ENCODE data around the gene TCEANC2.
"Not testable (repeated sequence)": the region's sequence is repeated elsewhere in the genome, so short reads cannot be mapped to it uniquely, and the experiment has no call there.

TCEANC2 gene

DNA sequence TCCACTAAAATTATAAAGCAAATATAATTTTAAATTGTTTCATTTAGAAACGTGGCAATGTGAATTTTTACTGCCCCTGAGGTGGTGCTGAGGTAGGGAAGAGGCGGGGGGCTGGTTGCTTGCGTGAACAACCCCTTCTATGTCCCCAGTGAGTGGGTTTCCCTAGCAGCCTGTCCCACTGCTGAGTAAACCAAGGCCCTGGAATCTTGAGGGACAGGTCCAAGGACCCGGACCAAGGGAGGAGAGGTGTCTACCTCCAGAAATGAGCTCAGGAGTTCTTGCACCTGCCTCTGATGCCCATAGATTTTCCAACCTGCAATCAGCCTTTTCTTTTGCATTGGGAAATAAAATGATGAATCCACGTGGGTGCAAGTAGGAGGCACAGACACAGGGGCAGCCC is 34.8 kb upstream of the TCEANC2 start:
- Histone ChIP-seq H3K9ac (ENCODE audit: low read length) (no peak overlapping the region), H3K27ac (ENCODE audit: low read depth, low read length, poor library complexity, severe bottlenecking) (no peak overlapping the region), H3K4me1 (ENCODE audit: insufficient read depth, low read length, severe bottlenecking) (no peaks in the 10 kb centered on the region), H3K79me2 (ENCODE audit: insufficient read depth, low read length) (no peaks in the 10 kb centered on the region), H4K20me1 (ENCODE audit: insufficient read depth, low read length) (no peaks in the 10 kb centered on the region), H3K9me2 (ENCODE audit: low read depth, low read length) (no peaks in the 10 kb centered on the region), H3K9me3 (ENCODE audit: low read length) (no peaks in the 10 kb centered on the region), H3K4me2 (ENCODE audit: low read length) (no peak overlapping the region), H3K36me3 (ENCODE audit: insufficient read depth, low read length) (no peaks in the 10 kb centered on the region), H3K4me3 (ENCODE audit: low read depth, low read length, poor library complexity, severe bottlenecking) (no peak overlapping the region), H3K27me3 (ENCODE audit: insufficient read depth, low read length) (no peaks in the 10 kb centered on the region), H3F3A (ENCODE audit: insufficient read depth, low read length) (no peaks in the 10 kb centered on the region), H2AFZ (ENCODE audit: low read length) (no peak overlapping the region)
- no peak for TF ChIP-seq EZH2 (IDR thresholded peaks at IDR 0.05; ENCODE audit: borderline replicate concordance, low read length)
- TF ChIP-seq, protein P1, sequence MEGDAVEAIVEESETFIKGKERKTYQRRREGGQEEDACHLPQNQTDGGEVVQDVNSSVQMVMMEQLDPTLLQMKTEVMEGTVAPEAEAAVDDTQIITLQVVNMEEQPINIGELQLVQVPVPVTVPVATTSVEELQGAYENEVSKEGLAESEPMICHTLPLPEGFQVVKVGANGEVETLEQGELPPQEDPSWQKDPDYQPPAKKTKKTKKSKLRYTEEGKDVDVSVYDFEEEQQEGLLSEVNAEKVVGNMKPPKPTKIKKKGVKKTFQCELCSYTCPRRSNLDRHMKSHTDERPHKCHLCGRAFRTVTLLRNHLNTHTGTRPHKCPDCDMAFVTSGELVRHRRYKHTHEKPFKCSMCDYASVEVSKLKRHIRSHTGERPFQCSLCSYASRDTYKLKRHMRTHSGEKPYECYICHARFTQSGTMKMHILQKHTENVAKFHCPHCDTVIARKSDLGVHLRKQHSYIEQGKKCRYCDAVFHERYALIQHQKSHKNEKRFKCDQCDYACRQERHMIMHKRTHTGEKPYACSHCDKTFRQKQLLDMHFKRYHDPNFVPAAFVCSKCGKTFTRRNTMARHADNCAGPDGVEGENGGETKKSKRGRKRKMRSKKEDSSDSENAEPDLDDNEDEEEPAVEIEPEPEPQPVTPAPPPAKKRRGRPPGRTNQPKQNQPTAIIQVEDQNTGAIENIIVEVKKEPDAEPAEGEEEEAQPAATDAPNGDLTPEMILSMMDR (IDR thresholded peaks at IDR 0.05; ENCODE audit: low read length): no peak

DNA sequence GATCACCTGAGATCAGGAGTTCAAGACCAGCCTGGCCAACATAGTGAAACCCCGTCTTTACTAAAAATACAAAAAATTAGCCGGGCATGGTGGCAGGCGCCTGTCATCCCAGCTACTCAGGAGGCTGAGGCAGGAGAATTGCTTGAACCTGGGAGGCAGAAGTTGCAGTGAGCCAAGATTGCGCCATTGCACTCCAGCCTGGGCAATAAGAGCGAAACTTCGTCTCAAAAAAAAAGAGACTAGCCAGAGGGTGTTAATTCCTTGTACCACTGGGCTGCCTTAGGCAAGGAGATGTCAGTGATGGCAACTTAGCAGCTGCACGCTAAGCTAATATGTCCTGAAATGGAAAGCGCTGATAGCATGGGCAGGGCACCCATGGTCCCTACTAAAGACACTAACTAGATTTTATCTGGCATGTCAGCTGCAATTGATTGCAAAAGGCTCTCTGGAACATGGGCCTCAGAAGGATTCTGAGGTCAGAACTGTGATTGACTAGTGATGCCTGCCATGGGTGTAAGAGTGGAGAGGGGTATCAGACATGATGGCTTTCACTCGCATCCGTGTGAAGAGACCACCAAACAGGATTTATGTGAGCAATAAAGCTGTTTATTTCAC is 33.7 kb upstream of the TCEANC2 start:
- H2AFZ ChIP-seq (ENCODE audit: low read length); H3K27ac ChIP-seq (ENCODE audit: low read depth, low read length, poor library complexity, severe bottlenecking); H3K9me3 ChIP-seq (ENCODE audit: low read length); H3K27me3 ChIP-seq (ENCODE audit: insufficient read depth, low read length); H3K4me3 ChIP-seq (ENCODE audit: low read depth, low read length, poor library complexity, severe bottlenecking); H4K20me1 ChIP-seq (ENCODE audit: insufficient read depth, low read length); H3K79me2 ChIP-seq (ENCODE audit: insufficient read depth, low read length); H3K9ac ChIP-seq (ENCODE audit: low read length); H3K4me1 ChIP-seq (ENCODE audit: insufficient read depth, low read length, severe bottlenecking); H3K36me3 ChIP-seq (ENCODE audit: insufficient read depth, low read length); H3K4me2 ChIP-seq (ENCODE audit: low read length); H3K9me2 ChIP-seq (ENCODE audit: low read depth, low read length); H3F3A ChIP-seq (ENCODE audit: insufficient read depth, low read length): not testable (repeated sequence)

DNA sequence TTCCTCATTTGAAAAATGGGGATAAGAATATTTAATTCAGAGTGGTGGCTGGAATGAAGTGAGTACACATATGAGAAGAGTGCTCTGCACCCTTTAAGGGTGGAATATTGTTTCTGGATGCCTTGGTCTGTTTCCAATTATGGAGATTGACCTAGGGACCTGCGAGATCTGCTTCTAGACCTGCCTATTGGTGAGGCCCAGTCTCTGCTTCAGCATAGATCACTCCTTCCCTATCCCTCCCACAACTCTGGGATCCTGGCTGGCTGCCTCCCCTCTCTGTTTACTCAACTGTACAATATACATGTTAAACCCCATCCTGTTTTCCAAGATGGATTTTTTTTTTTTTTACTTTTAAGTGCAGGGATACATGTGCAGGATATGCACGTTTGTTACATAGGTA is 29.1 kb upstream of the TCEANC2 start:
- Histone ChIP-seq H3F3A (ENCODE audit: insufficient read depth, low read length) (no peaks in the 10 kb centered on the region), H3K4me2 (ENCODE audit: low read length) (no peak overlapping the region), H3K79me2 (ENCODE audit: insufficient read depth, low read length) (no peaks in the 10 kb centered on the region), H3K9me2 (ENCODE audit: low read depth, low read length) (no peaks in the 10 kb centered on the region), H4K20me1 (ENCODE audit: insufficient read depth, low read length) (no peaks in the 10 kb centered on the region), H3K36me3 (ENCODE audit: insufficient read depth, low read length) (peaks cover 1% of the 10 kb centered on the region; the same call in 1 of the 2 replicates), H3K4me1 (ENCODE audit: insufficient read depth, low read length, severe bottlenecking) (no peaks in the 10 kb centered on the region), H3K4me3 (ENCODE audit: low read depth, low read length, poor library complexity, severe bottlenecking) (no peak overlapping the region), H3K9ac (ENCODE audit: low read length) (no peak overlapping the region), H2AFZ (ENCODE audit: low read length) (no peak overlapping the region), H3K27me3 (ENCODE audit: insufficient read depth, low read length) (no peaks in the 10 kb centered on the region), H3K9me3 (ENCODE audit: low read length) (no peaks in the 10 kb centered on the region), H3K27ac (ENCODE audit: low read depth, low read length, poor library complexity, severe bottlenecking) (no peak overlapping the region)
- TF ChIP-seq EZH2 (IDR thresholded peaks at IDR 0.05; ENCODE audit: borderline replicate concordance, low read length): no peak
- TF ChIP-seq, protein P1 (IDR thresholded peaks at IDR 0.05; ENCODE audit: low read length): no peak

DNA sequence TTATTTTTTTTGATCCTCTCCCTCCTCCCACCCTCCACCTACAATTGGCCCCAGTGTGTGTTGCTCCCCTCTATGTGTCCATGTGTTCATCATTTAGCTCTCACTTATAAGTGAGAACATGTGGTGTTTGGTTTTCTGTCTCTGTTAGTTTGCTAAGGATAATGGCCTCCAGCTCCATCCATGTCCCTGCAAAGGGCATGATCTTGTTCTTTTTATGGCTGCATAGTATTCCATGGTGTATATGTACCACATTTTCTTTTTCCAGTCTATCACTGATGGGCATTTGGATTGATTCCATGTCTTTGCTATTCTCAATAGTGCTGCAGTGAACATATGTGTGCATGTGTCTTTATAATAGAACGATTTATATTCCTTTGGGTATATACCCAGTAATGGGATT is 28.6 kb upstream of the TCEANC2 start:
- not testable (repeated sequence) for H3K4me2 ChIP-seq (ENCODE audit: low read length); H3F3A ChIP-seq (ENCODE audit: insufficient read depth, low read length); H3K4me3 ChIP-seq (ENCODE audit: low read depth, low read length, poor library complexity, severe bottlenecking); H3K36me3 ChIP-seq (ENCODE audit: insufficient read depth, low read length); H3K27ac ChIP-seq (ENCODE audit: low read depth, low read length, poor library complexity, severe bottlenecking); H3K9ac ChIP-seq (ENCODE audit: low read length); H4K20me1 ChIP-seq (ENCODE audit: insufficient read depth, low read length); H3K79me2 ChIP-seq (ENCODE audit: insufficient read depth, low read length); H2AFZ ChIP-seq (ENCODE audit: low read length); H3K9me2 ChIP-seq (ENCODE audit: low read depth, low read length); H3K4me1 ChIP-seq (ENCODE audit: insufficient read depth, low read length, severe bottlenecking); H3K27me3 ChIP-seq (ENCODE audit: insufficient read depth, low read length); H3K9me3 ChIP-seq (ENCODE audit: low read length)
